GM20000 (cell line): Measurements from ENCODE around the gene TRAPPC2L.
A peak's percentile ranks its signal among the peaks of the same experiment; 100 is the strongest.

Experiments used
- DNase-seq: peaks from one replicate; pipeline ENCODE4 v3.0.0; 2012; ENCODE audit warnings: low spot score
- TF ChIP-seq, protein P1 (sequence below): IDR thresholded peaks from 2 replicates; pipeline ENCODE4 v1.5.1; 2012; ENCODE audit warnings: mild to moderate bottlenecking, control low read depth; ENCODE audit errors: extremely low read depth, missing control alignments

Gene TRAPPC2L

GRCh38 chr16:88870608-88871348 is 13.9 kb downstream of the TRAPPC2L start:
- peak; percentile 72 for DNase-seq
- TF ChIP-seq, protein P1, sequence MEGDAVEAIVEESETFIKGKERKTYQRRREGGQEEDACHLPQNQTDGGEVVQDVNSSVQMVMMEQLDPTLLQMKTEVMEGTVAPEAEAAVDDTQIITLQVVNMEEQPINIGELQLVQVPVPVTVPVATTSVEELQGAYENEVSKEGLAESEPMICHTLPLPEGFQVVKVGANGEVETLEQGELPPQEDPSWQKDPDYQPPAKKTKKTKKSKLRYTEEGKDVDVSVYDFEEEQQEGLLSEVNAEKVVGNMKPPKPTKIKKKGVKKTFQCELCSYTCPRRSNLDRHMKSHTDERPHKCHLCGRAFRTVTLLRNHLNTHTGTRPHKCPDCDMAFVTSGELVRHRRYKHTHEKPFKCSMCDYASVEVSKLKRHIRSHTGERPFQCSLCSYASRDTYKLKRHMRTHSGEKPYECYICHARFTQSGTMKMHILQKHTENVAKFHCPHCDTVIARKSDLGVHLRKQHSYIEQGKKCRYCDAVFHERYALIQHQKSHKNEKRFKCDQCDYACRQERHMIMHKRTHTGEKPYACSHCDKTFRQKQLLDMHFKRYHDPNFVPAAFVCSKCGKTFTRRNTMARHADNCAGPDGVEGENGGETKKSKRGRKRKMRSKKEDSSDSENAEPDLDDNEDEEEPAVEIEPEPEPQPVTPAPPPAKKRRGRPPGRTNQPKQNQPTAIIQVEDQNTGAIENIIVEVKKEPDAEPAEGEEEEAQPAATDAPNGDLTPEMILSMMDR: no peak

DNA sequence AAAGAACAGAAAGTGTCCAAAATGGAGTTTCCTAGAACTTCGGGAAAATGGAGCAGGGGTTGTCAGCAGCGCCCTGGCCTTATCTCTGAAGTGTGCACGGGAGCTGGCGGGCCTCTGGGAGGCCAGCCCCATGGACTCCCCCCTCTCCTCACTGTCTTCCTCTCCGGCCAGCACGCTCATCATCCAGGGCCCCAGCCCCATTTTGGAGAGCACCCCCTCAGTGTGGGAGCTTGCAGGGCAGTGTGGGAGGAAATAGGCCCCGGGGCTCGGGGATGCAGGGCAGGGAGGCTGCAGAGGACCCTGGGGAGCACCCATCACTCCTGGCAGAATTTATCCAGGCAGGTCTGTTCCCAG is 14.4 kb downstream of the TRAPPC2L start:
- TF ChIP-seq, protein P1: no peak
- DNase-seq: no peak

- TF ChIP-seq, protein P1: no peak
Observed at GRCh38 chr16:88871730-88872416, 14.9 kb downstream of the TRAPPC2L start.

GRCh38 chr16:88872650-88873331 is 15.9 kb downstream of the TRAPPC2L start:
- DNase-seq: no peak

More at GRCh38 chr16:88871730-88872416, 14.9 kb downstream of the TRAPPC2L start:
- no peak for DNase-seq

DNA sequence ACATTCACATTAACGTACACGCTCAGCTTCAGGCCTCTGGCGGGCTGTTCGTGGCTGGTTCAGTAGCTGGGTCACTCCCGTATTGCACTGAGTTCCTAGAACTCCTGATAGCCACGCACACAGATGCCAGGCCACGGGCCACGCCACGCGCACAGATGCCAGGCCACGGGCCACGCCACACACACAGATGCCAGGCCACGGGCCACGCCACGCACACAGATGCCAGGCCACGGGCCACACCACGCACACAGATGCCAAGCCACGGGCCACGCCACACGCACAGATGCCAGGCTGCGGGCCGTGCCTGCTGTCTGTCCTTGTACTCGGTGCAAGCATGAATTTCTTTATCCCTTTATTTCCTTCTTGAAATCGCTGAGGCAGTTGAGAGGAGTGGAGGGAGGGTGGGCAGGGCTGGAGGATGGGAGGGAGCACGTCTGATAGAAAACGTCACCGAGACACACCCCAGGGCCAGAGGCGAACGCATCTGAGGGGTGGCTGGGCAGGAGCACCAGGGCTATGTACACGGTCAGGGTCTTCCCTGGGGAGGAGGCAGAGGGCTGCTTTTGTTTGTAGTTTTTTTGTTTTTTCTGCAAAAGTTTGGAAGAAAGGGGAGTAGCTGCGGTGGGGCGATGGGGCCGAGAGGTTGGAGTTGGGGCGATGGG is 18.1 kb downstream of the TRAPPC2L start:
- TF ChIP-seq, protein P1: no peak
- no peak for DNase-seq

More at GRCh38 chr16:88872650-88873331, 15.9 kb downstream of the TRAPPC2L start:
- TF ChIP-seq, protein P1: no peak

- no peak for DNase-seq
- TF ChIP-seq, protein P1: no peak
Observed at GRCh38 chr16:88875703-88876234, 18.8 kb downstream of the TRAPPC2L start.
